ENCODE results near the gene ADARB2.

DNA sequence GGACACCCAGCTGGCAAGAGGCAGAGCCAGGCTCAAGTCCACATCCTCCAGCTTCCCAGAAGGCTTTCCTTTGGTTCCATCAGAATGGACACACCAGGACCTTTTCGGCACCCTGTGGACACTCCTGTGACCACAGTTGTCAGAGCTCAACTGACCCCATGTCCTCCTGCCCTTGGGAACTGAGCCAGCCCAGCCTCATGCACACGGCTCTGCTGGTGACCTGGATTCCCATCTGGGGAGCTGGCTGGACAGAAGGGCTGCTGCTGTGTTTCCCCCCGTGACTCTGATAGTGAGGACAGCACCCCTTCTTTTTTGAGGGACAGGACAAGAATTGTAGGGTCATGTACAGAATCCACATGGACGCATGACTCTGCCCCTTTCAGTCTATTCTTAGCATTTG is 392.0 kb downstream of the ADARB2 start:
- TF ChIP-seq, protein P1, sequence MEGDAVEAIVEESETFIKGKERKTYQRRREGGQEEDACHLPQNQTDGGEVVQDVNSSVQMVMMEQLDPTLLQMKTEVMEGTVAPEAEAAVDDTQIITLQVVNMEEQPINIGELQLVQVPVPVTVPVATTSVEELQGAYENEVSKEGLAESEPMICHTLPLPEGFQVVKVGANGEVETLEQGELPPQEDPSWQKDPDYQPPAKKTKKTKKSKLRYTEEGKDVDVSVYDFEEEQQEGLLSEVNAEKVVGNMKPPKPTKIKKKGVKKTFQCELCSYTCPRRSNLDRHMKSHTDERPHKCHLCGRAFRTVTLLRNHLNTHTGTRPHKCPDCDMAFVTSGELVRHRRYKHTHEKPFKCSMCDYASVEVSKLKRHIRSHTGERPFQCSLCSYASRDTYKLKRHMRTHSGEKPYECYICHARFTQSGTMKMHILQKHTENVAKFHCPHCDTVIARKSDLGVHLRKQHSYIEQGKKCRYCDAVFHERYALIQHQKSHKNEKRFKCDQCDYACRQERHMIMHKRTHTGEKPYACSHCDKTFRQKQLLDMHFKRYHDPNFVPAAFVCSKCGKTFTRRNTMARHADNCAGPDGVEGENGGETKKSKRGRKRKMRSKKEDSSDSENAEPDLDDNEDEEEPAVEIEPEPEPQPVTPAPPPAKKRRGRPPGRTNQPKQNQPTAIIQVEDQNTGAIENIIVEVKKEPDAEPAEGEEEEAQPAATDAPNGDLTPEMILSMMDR (IDR thresholded peaks at IDR 0.05): no peak
- TF ChIP-seq POLR2A (IDR thresholded peaks at IDR 0.05): no peak

Measured in testis (tissue), 2 donors.